NB4 (cell line): ENCODE results near the gene SLC29A3.

Experiments used
- MYC ChIP-seq: IDR thresholded peaks from 2 replicates; pipeline ENCODE4 v1.6.1; 2011; ENCODE audit warnings: low read depth, low read length
- POLR2A ChIP-seq: IDR thresholded peaks from 2 replicates; pipeline ENCODE4 v1.6.1; 2011; ENCODE audit warnings: mild to moderate bottlenecking; ENCODE audit not compliant: insufficient read length; ENCODE audit errors: extremely low read depth
- TF ChIP-seq, protein P1 (sequence below): IDR thresholded peaks from one replicate; pipeline ENCODE4 v1.5.1; 2012; ENCODE audit warnings: low read depth, low read length

DNA sequence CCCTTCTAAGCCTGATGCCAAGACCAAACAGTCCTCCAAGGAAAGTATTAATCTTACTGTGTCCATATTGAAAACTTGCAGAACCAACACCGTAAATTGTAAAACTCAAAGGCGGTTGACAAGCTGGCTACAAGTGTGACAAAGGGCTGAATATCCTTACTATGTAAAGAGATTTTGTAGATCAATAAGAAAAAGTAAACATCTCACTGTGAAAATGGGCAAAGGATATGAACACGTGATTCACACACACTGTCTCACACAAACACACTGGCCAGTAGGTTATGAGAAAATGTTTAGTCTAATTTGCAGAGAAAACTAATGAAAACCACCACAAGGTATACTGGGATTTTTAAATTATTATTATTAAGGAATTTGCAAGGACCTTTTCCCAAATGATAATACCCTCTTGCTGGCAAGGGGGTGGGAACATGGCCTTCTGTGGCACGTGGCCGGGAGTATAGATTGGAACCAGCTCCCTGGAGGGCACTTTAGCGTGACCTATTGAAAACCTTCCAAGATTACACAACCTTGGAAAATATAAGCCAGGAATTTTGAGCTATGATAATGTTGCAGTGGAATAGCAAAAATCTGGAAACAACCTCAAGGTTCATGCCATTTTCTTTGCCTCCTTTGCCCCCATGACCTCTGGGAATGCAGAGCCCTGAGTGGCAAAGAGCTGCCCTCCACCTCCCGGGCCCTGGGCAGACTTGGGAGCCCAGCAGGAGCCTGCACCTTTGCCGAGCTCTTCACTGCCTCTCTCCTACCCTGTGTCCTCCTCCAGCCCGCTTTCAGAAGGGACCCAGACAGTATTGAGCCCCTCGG lies 26.2 kb upstream of the SLC29A3 start:
- TF ChIP-seq, protein P1, sequence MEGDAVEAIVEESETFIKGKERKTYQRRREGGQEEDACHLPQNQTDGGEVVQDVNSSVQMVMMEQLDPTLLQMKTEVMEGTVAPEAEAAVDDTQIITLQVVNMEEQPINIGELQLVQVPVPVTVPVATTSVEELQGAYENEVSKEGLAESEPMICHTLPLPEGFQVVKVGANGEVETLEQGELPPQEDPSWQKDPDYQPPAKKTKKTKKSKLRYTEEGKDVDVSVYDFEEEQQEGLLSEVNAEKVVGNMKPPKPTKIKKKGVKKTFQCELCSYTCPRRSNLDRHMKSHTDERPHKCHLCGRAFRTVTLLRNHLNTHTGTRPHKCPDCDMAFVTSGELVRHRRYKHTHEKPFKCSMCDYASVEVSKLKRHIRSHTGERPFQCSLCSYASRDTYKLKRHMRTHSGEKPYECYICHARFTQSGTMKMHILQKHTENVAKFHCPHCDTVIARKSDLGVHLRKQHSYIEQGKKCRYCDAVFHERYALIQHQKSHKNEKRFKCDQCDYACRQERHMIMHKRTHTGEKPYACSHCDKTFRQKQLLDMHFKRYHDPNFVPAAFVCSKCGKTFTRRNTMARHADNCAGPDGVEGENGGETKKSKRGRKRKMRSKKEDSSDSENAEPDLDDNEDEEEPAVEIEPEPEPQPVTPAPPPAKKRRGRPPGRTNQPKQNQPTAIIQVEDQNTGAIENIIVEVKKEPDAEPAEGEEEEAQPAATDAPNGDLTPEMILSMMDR = no peak
- TF ChIP-seq MYC (no peak), POLR2A (no peak)
